Type B pancreatic cell (in vitro differentiated cells): ENCODE results near the gene GTSF1L. TPM values are rescaled to one million over a fixed set of nuclear protein-coding genes. Genes with fewer than 3 reads are reported as not detected.

Experiments used
- DNase-seq: peaks from one replicate; pipeline ENCODE4 v3.0.0; 2021; ENCODE audit warnings: mixed read lengths; ENCODE audit not compliant: unreplicated experiment; ENCODE audit errors: extremely low spot score
- H3K27ac Mint-ChIP-seq: 2 replicates; pipeline ENCODE4 v1.8.0; 2021; ENCODE audit warnings: mild to moderate bottlenecking, mixed read lengths
- H3K27me3 Mint-ChIP-seq: 2 replicates; pipeline ENCODE4 v1.8.0; 2021; ENCODE audit warnings: mixed read lengths
- H3K36me3 Mint-ChIP-seq: 2 replicates; pipeline ENCODE4 v1.8.0; 2021; ENCODE audit warnings: mixed read lengths
- H3K4me1 Mint-ChIP-seq: one replicate; pipeline ENCODE4 v1.8.0; 2021; ENCODE audit warnings: mixed read lengths; ENCODE audit not compliant: unreplicated experiment
- H3K4me3 Mint-ChIP-seq: 2 replicates; pipeline ENCODE4 v1.8.0; 2021; ENCODE audit warnings: mild to moderate bottlenecking, mixed read lengths
- H3K9me3 Mint-ChIP-seq: 2 replicates; pipeline ENCODE4 v1.8.0; 2021; ENCODE audit warnings: mixed read lengths
- CTCF ChIP-seq: fragments of 200-600 bp; sonication (generic); conservative IDR thresholded peaks from 2 replicates; pipeline ENCODE4 v1.5.0; 2021; ENCODE audit warnings: antibody characterized with exemption, mild to moderate bottlenecking
- total RNA-seq: library from RNA; stranded (reverse); gene quantifications from 2 replicates; pipeline ENCODE4 v1.2.1, GENCODE V29; 2021; ENCODE audit warnings: low replicate concordance

The GTSF1L gene
- total RNA-seq, 1 donor from 2014 or later, result not detected

DNA sequence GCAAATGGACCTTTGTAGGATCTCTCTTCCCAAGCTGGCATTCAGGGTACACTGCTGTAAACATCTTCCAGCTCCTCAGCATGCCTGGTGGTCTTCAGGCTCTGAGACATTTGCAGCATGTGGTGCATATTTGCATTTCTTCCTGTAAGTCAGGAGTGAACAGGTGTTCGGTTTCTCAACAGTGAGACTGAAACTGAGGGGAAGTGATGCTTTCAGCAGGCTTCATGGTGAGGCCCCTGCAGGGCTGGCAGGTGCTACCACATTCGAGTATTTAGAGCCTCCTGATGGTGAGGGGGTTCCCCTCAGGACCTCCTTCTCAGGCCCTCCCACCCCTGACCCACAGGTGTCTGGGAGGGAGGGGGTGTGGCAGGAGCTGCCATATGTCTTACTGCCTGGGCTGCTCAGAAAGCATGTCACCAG, 44.8 kb downstream of the GTSF1L start:
- Mint-ChIP-seq H3K4me3 (no peak overlapping the region), H3K27me3 (no peaks in the 10 kb centered on the region), H3K27ac (no peak overlapping the region), H3K36me3 (no peaks in the 10 kb centered on the region), H3K9me3 (no peaks in the 10 kb centered on the region), H3K4me1 (peaks cover 4% of the 10 kb centered on the region)
- DNase-seq, result no peak
- no peak for TF ChIP-seq CTCF

DNA sequence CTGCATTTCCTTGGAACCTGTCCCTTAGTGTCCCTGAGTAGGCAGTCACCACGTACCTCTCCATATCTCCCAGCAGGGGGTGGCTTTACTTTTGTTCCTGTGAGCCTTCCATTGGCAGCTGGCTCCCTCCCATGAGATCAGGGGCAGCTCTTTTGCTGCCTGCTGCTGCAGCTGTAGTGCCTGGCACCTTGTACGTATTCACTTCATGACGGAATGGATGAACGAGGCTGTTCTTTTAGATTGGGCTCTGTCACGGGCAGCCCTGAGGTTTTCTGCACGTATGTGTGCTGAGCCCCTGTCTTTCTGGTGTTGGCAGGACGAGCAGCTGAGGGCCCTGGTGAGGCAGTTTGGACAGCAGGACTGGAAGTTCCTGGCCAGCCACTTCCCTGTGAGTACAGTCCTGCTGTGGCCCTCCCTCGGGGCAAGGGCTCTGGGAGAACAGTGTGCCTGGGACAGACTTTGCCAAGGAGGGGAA, 45.3 kb downstream of the GTSF1L start:
- Mint-ChIP-seq H3K4me3 (no peak overlapping the region), H3K27ac (no peak overlapping the region), H3K9me3 (no peaks in the 10 kb centered on the region), H3K4me1 (peaks cover 4% of the 10 kb centered on the region), H3K36me3 (no peaks in the 10 kb centered on the region), H3K27me3 (no peaks in the 10 kb centered on the region)
- no peak for TF ChIP-seq CTCF
- no peak for DNase-seq

DNA sequence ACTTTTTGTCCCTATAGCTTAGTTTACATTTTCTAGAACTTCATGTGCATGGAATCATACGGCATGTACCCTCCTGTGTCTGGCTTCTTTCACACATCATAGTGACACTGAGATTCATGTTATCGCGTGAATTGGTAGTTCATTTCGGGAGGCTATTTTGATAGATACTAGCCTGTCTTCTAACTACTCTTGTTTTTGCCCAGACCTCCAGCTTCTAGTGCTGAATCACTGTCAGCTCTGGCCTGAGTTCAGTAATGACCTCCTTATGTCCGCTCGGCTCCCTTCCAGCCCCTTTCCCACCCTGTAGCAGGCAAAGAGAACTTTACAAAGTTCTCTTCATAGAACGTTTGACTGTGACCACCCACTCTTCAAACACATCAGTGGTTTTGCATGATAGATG, 45.8 kb downstream of the GTSF1L start:
- no peak for DNase-seq
- Mint-ChIP-seq H3K4me3 (no peak overlapping the region), H3K27me3 (no peaks in the 10 kb centered on the region), H3K4me1 (peaks cover 4% of the 10 kb centered on the region), H3K27ac (no peak overlapping the region), H3K9me3 (no peaks in the 10 kb centered on the region), H3K36me3 (peaks cover 4% of the 10 kb centered on the region)
- no peak for TF ChIP-seq CTCF

GRCh38 chr20:43676368-43676767, 50.4 kb downstream of the GTSF1L start:
- peaks cover 4% of the 10 kb centered on the region for H3K4me1 Mint-ChIP-seq
- no peaks in the 10 kb centered on the region for H3K27me3 Mint-ChIP-seq
- no peak overlapping the region for H3K27ac Mint-ChIP-seq
- H3K9me3 Mint-ChIP-seq, result no peaks in the 10 kb centered on the region
- DNase-seq, result no peak
- no peak for TF ChIP-seq CTCF
- no peak overlapping the region for H3K4me3 Mint-ChIP-seq
- H3K36me3 Mint-ChIP-seq, result peaks cover 8% of the 10 kb centered on the region

Other genes with a start within 250 kb of the GTSF1L start
- 12.2 and 23.1 TPM in 2 replicates for gene L3MBTL1, start 219.3 kb downstream of the GTSF1L start, total RNA-seq
- 9.9 and 10.7 TPM in 2 replicates for gene SGK2, start 168.0 kb downstream of the GTSF1L start, total RNA-seq
- gene IFT52, start 136.1 kb downstream of the GTSF1L start, total RNA-seq, result 28.1 and 47.0 TPM in 2 replicates
- gene MYBL2, start 59.9 kb downstream of the GTSF1L start, total RNA-seq, result 29.4 and 51.0 TPM in 2 replicates
- 1.5 and 4.7 TPM in 2 replicates for gene TOX2, start 187.8 kb upstream of the GTSF1L start, total RNA-seq